Skeletal muscle satellite cell (primary cell): Measurements from ENCODE around the gene CRHR2.
"Not testable (repeated sequence)": the region's sequence is repeated elsewhere in the genome, so short reads cannot be mapped to it uniquely, and the experiment has no call there.

Experiments used
- H3K27me3 ChIP-seq: 2 replicates; pipeline ENCODE4 v1.7.0; 2013; ENCODE audit warnings: low read length; ENCODE audit not compliant: control insufficient read depth, insufficient read depth
- H3K36me3 ChIP-seq: 2 replicates; pipeline ENCODE4 v1.7.0; 2013; ENCODE audit warnings: mild to moderate bottlenecking, control low read depth, low read length; ENCODE audit not compliant: insufficient read depth
- H3K4me1 ChIP-seq: 2 replicates; pipeline ENCODE4 v1.7.0; 2013; ENCODE audit warnings: low read length; ENCODE audit not compliant: control insufficient read depth, insufficient read depth
- H3K4me2 ChIP-seq: 2 replicates; pipeline ENCODE4 v1.7.0; 2013; ENCODE audit warnings: mild to moderate bottlenecking, low read length
- H3K4me3 ChIP-seq: 2 replicates; pipeline ENCODE4 v1.7.0; 2013; ENCODE audit warnings: low read length
- H3K9ac ChIP-seq: 2 replicates; pipeline ENCODE4 v1.7.0; 2013; ENCODE audit warnings: mild to moderate bottlenecking, low read depth, low read length, moderate library complexity
- H3K9me3 ChIP-seq: replicated peaks from 2 replicates; pipeline ENCODE4 v1.7.0; 2013; ENCODE audit warnings: mild to moderate bottlenecking, control low read depth, low read length

The CRHR2 gene

DNA sequence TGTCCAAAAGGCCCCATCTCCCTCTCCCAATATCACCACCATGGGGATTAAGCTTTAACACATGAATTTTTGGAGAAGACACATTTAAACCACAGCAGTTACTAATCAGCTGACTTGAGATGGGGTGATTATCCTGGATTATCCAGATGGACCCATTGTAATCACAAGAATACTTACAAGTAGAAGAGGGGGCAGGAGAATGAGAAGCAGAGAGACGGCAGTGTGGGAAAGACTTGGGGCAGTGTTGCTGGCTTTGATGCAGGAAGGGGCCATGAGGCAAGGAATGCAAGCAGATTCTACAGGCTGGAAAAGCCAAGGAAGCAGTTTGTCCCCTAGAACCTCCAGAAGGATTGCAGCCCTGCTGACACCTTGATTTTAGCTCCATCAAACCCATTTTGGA lies 39.0 kb upstream of the CRHR2 start:
- Histone ChIP-seq H3K4me3 (no peak overlapping the region), H3K27me3 (peaks cover 43% of the 10 kb centered on the region), H3K4me1 (no peaks in the 10 kb centered on the region), H3K36me3 (no peaks in the 10 kb centered on the region), H3K9ac (no peak overlapping the region), H3K9me3 (no peaks in the 10 kb centered on the region), H3K4me2 (no peak overlapping the region)

GRCh38 chr7:30719434-30719833 lies 37.2 kb upstream of the CRHR2 start:
- not testable (repeated sequence) for H3K4me2 ChIP-seq, H3K9ac ChIP-seq, H3K36me3 ChIP-seq, H3K4me3 ChIP-seq, H3K9me3 ChIP-seq, H3K4me1 ChIP-seq
- peaks cover 38% of the 10 kb centered on the region for H3K27me3 ChIP-seq

DNA sequence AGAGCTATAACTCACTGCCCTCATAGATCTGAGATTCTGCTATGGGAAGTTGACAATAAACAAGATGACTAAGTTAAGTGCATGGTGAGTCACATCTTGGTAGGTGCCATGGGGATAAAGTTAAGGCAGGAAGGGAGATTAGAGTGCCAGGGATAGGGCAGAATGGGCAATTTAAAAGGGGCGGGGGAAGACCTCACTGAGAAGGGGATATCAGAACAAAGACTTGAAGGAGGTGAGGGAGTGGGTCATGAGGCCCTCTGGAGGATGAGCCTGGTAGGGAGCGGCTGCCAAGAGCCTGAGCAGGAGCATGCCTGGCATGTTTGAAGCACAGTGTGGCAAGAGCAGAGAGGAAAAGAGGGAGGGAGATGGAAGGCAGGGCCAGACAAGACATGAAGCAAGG lies 34.9 kb upstream of the CRHR2 start:
- Histone ChIP-seq H3K36me3 (no peaks in the 10 kb centered on the region), H3K27me3 (peaks cover 27% of the 10 kb centered on the region), H3K9me3 (no peaks in the 10 kb centered on the region), H3K9ac (no peak overlapping the region), H3K4me3 (no peak overlapping the region), H3K4me1 (no peaks in the 10 kb centered on the region), H3K4me2 (no peak overlapping the region)

DNA sequence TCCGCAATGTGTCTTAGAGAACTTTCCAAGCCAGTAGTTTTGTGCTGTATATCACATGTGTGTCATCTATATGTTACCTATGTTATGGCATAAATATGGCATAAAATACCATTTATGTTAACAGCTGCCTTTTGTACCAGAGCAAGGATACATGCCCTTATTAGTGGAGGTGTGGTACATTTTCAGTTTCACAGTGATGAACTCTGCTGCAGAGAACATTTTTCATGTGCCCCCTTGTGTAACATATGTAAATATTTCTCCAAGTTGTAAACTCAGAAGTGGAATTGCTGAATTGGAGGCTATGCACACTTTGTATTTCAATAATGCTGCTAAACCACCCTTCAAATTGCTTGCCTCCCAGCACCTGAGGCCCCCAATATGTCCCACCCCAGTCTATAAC lies 31.9 kb upstream of the CRHR2 start:
- H3K4me2 ChIP-seq = no peak overlapping the region
- no peaks in the 10 kb centered on the region for H3K4me1 ChIP-seq
- H3K9me3 ChIP-seq = no peaks in the 10 kb centered on the region
- H3K27me3 ChIP-seq = peaks cover 26% of the 10 kb centered on the region
- no peak overlapping the region for H3K9ac ChIP-seq
- H3K36me3 ChIP-seq = no peaks in the 10 kb centered on the region
- no peak overlapping the region for H3K4me3 ChIP-seq

GRCh38 chr7:30713392-30713791 lies 31.1 kb upstream of the CRHR2 start:
- H3K4me3 ChIP-seq = no peak overlapping the region
- H3K27me3 ChIP-seq = peaks cover 31% of the 10 kb centered on the region
- H3K9ac ChIP-seq = no peak overlapping the region
- no peaks in the 10 kb centered on the region for H3K4me1 ChIP-seq
- no peaks in the 10 kb centered on the region for H3K9me3 ChIP-seq
- H3K4me2 ChIP-seq = no peak overlapping the region
- no peaks in the 10 kb centered on the region for H3K36me3 ChIP-seq

DNA sequence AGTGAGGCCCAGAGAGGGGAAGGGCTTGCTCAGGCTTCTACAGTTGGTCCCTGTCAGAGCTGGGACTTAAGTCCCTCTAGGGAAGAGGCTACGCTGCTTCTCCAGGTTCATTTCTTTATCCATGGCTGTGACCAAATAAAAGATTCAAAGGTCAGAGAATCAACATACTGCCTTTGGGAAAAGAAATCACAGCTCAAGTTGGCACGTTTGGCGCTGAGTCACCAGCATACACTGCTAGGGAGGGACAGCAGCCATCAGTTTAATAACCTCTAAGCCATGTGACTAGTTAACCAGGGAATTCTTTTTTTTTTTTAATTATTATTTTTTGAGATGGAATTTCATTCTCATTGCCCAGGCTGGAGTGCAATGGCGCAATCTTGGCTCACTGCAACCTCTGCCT lies 28.4 kb upstream of the CRHR2 start:
- Histone ChIP-seq H3K9ac (no peak overlapping the region), H3K4me1 (no peaks in the 10 kb centered on the region), H3K4me2 (no peak overlapping the region), H3K4me3 (no peak overlapping the region), H3K36me3 (no peaks in the 10 kb centered on the region), H3K27me3 (peaks cover 57% of the 10 kb centered on the region), H3K9me3 (no peaks in the 10 kb centered on the region)

GRCh38 chr7:30709549-30709948 lies 27.3 kb upstream of the CRHR2 start:
- Histone ChIP-seq H3K4me3 (no peak overlapping the region), H3K9me3 (no peaks in the 10 kb centered on the region), H3K27me3 (peaks cover 59% of the 10 kb centered on the region), H3K36me3 (no peaks in the 10 kb centered on the region), H3K9ac (no peak overlapping the region), H3K4me2 (no peak overlapping the region), H3K4me1 (no peaks in the 10 kb centered on the region)

GRCh38 chr7:30708983-30709382 lies 26.7 kb upstream of the CRHR2 start:
- Histone ChIP-seq H3K4me2 (no peak overlapping the region), H3K9ac (no peak overlapping the region), H3K27me3 (peaks cover 60% of the 10 kb centered on the region), H3K4me3 (no peak overlapping the region), H3K36me3 (no peaks in the 10 kb centered on the region), H3K4me1 (no peaks in the 10 kb centered on the region), H3K9me3 (no peaks in the 10 kb centered on the region)

GRCh38 chr7:30708412-30708811 lies 26.2 kb upstream of the CRHR2 start:
- peaks cover 64% of the 10 kb centered on the region for H3K27me3 ChIP-seq
- H3K4me1 ChIP-seq = no peaks in the 10 kb centered on the region
- H3K9ac ChIP-seq = no peak overlapping the region

GRCh38 chr7:30707391-30708357 lies 25.4 kb upstream of the CRHR2 start:
- no peaks in the 10 kb centered on the region for H3K4me1 ChIP-seq
- no peaks in the 10 kb centered on the region for H3K9me3 ChIP-seq
- no peak overlapping the region for H3K4me3 ChIP-seq
- peaks cover 71% of the 10 kb centered on the region for H3K27me3 ChIP-seq
- H3K9ac ChIP-seq = no peak overlapping the region
- H3K36me3 ChIP-seq = no peaks in the 10 kb centered on the region
- no peak overlapping the region for H3K4me2 ChIP-seq

More at GRCh38 chr7:30708412-30708811, 26.2 kb upstream of the CRHR2 start:
- Histone ChIP-seq H3K36me3 (no peaks in the 10 kb centered on the region), H3K4me2 (no peak overlapping the region), H3K4me3 (no peak overlapping the region), H3K9me3 (no peaks in the 10 kb centered on the region)

DNA sequence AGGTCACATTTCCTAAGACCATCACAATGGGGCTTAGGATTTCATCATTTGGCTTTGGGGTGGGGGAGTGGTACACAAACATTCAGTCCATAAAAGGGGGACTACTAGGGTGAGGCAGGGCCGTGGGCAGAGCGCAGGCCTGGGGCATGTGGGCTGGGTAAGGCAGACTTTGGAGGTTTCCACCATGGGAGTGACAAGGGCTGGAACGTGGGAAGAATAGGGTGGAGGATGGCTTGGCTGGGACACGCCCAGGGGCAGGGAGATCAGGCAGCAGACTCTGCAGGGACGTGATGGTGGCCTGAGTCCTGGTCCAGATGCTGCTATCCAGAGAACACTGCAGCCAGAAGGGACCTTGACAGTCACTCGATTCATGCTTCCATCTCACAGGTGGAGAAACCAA lies 24.7 kb upstream of the CRHR2 start:
- no peak overlapping the region for H3K9ac ChIP-seq
- H3K9me3 ChIP-seq = no peaks in the 10 kb centered on the region
- no peaks in the 10 kb centered on the region for H3K36me3 ChIP-seq
- H3K4me2 ChIP-seq = no peak overlapping the region
- peaks cover 73% of the 10 kb centered on the region for H3K27me3 ChIP-seq
- no peak overlapping the region for H3K4me3 ChIP-seq
- H3K4me1 ChIP-seq = no peaks in the 10 kb centered on the region

DNA sequence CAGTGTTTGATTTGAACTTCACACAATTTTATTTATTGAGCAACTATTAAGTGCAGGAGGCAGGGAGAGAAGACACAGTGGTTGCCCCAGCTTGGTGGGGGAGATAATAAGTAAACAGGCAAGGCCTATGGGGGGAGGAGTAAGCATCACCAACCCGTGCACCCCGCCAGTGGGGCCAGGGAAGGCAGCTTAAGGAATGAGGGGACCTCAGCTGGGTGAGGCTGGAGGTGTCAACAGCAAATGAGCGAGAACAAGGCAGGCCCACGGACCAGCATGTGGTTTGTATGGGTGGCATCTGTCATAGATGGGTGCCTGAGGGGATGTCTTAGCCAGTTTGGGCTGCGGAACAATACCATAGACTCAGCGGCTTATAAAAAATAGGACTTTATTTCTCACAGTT lies 24.1 kb upstream of the CRHR2 start:
- Histone ChIP-seq H3K27me3 (peaks cover 79% of the 10 kb centered on the region), H3K4me3 (no peak overlapping the region), H3K36me3 (no peaks in the 10 kb centered on the region), H3K9ac (no peak overlapping the region), H3K4me1 (no peaks in the 10 kb centered on the region), H3K4me2 (no peak overlapping the region), H3K9me3 (no peaks in the 10 kb centered on the region)
